GM21381 (cell line): ENCODE data around the gene LRRFIP2.

Experiments
- ATAC-seq: cut with Tn5 transposase; IDR thresholded peaks from one replicate; pipeline ENCODE4 v1.9.1; 2021; ENCODE audit warnings: mild to moderate bottlenecking, moderate library complexity; ENCODE audit not compliant: unreplicated experiment

LRRFIP2 gene

GRCh38 chr3:37029516-37030163 is 144.7 kb downstream of the LRRFIP2 start:
- no peak for ATAC-seq

- no peak for ATAC-seq
Measured at GRCh38 chr3:37029111-37029510, 145.3 kb downstream of the LRRFIP2 start.

- no peak for ATAC-seq
Measured at GRCh38 chr3:37028329-37028728, 146.1 kb downstream of the LRRFIP2 start.

GRCh38 chr3:37026851-37027250 is 147.5 kb downstream of the LRRFIP2 start:
- no peak for ATAC-seq

- ATAC-seq: no peak
Measured at GRCh38 chr3:37025561-37026335, 148.6 kb downstream of the LRRFIP2 start.

GRCh38 chr3:37024820-37025405 is 149.5 kb downstream of the LRRFIP2 start:
- ATAC-seq: no peak

GRCh38 chr3:37024092-37024491 is 150.3 kb downstream of the LRRFIP2 start:
- no peak for ATAC-seq

GRCh38 chr3:37017683-37018082 is 156.7 kb downstream of the LRRFIP2 start:
- no peak for ATAC-seq

- ATAC-seq: no peak
Measured at GRCh38 chr3:37016903-37017302, 157.5 kb downstream of the LRRFIP2 start.

- no peak for ATAC-seq
Measured at GRCh38 chr3:37015642-37016041, 158.7 kb downstream of the LRRFIP2 start.

- no peak for ATAC-seq
Measured at GRCh38 chr3:37014620-37015019, 159.8 kb downstream of the LRRFIP2 start.
